Upper lobe of left lung (tissue), 6 donors: ENCODE data around the gene ATP2B2. TPM values are rescaled to one million over a fixed set of nuclear protein-coding genes. Genes with fewer than 3 reads are reported as not detected.

Experiments used
- ATAC-seq, 2 donors: fragments of 200-7000 bp; cut with Tn5 transposase; one replicate each; pipeline ENCODE4 v1.9.1; 2022; ENCODE audit warnings: mild to moderate bottlenecking in 2 of 2, moderate library complexity in 2 of 2; ENCODE audit not compliant: low FRiP score in 2 of 2
- DNase-seq, 2 donors: peaks; one replicate each; pipeline ENCODE4 v3.0.0-alpha.2; 2019 to 2020
- H3K27ac ChIP-seq, 4 donors: fragments of 200-600 bp; sonication (generic); one replicate each; pipeline ENCODE4 v1.5.1; 2016 to 2019
- H3K27me3 ChIP-seq, 4 donors: fragments of 200-600 bp; sonication (generic); one replicate each; pipeline ENCODE4 v1.5.1; 2017 to 2019
- H3K36me3 ChIP-seq, 4 donors: fragments of 200-600 bp; sonication (generic); one replicate each; pipeline ENCODE4 v1.5.1; 2016 to 2019
- H3K4me1 ChIP-seq, 4 donors: fragments of 200-600 bp; sonication (generic); one replicate each; pipeline ENCODE4 v1.5.1; 2018 to 2019
- H3K4me3 ChIP-seq, 4 donors: fragments of 200-600 bp; sonication (generic); one replicate each; pipeline ENCODE4 v1.5.1; 2017 to 2019; ENCODE audit warnings: mild to moderate bottlenecking in 2 of 4, moderate library complexity in 1 of 4
- H3K9me3 ChIP-seq, 4 donors: fragments of 200-600 bp; sonication (generic); one replicate each; pipeline ENCODE4 v1.5.1; 2018 to 2019
- CTCF ChIP-seq, 6 experiments: fragments of 450-650 bp in 4 of 6; fragments of 200-600 bp in 2 of 6; sonication (generic) in 2 of 6; IDR thresholded peaks; one replicate each; pipeline ENCODE4 v1.5.1; 2016 to 2019; ENCODE audit warnings: antibody characterized with exemption in 6 of 6
- EP300 ChIP-seq, 4 donors: sonication (generic); formaldehyde crosslinking; IDR thresholded peaks; one replicate each; pipeline ENCODE4 v1.5.1; 2017; ENCODE audit warnings: antibody characterized with exemption in 4 of 4, control low read depth in 2 of 4
- POLR2A ChIP-seq, 4 donors: fragments of 450-650 bp; IDR thresholded peaks; one replicate each; pipeline ENCODE4 v1.5.1; 2016 to 2017; ENCODE audit warnings: antibody characterized with exemption in 4 of 4, mild to moderate bottlenecking in 2 of 4
- POLR2AphosphoS5 ChIP-seq, 2 donors: sonication (generic); formaldehyde crosslinking; IDR thresholded peaks; one replicate each; pipeline ENCODE4 v1.5.1; 2017; ENCODE audit warnings: antibody characterized with exemption in 2 of 2
- WGBS, 2 donors: methylation state at CpG; one replicate each; pipeline ENCODE4 v1.1.5; 2017 to 2018; 5-methylcytosine and 5-hydroxymethylcytosine counted together
- total RNA-seq, 6 donors: library from RNA; depleted of rRNA in 4 of 6; stranded (reverse); fragments of >200 nt in 4 of 6; gene quantifications; one replicate each; pipeline versions ENCODE4 v1.1.0 to v1.2.1, GENCODE V29; 2016 to 2021
- donor health status: DM: no; HTN: no; CAD: no; lungs with moderate emphysema.
- donor health status: DM: no; HTN: yes; CAD: no; lungs with severe emphysema.

Gene ATP2B2
- total RNA-seq, 6 donors from 2014 or later = 0.13 to 0.30 TPM; not detected in 4

- H3K27ac ChIP-seq = no peak overlapping the region
- ATAC-seq (no peak), DNase-seq (no peak)
- H3K36me3 ChIP-seq = no peaks in the 10 kb centered on the region
- H3K9me3 ChIP-seq = peaks cover 0 to 4% (median 0%) of the 10 kb centered on the region in 4 donors
- H3K4me1 ChIP-seq = no peaks in the 10 kb centered on the region
- no peak for TF ChIP-seq CTCF (IDR thresholded peaks at IDR 0.05)
- TF ChIP-seq POLR2AphosphoS5 (IDR thresholded peaks at IDR 0.05) = no peak
- TF ChIP-seq EP300 (IDR thresholded peaks at IDR 0.05) = no peak
- no peak for TF ChIP-seq POLR2A (IDR thresholded peaks at IDR 0.05)
- H3K4me3 ChIP-seq = no peak overlapping the region
- H3K27me3 ChIP-seq = no peaks in the 10 kb centered on the region
- 90 to 95% methylated on average over 2 of the region's 2 CpGs for WGBS, 2 donors
Observed at GRCh38 chr3:10368512-10368911, 136.9 kb downstream of the ATP2B2 start.

- Histone ChIP-seq H3K36me3 (no peaks in the 10 kb centered on the region), H3K4me1 (no peaks in the 10 kb centered on the region), H3K9me3 (peaks cover 0 to 4% (median 0%) of the 10 kb centered on the region in 4 donors), H3K4me3 (no peak overlapping the region), H3K27me3 (no peaks in the 10 kb centered on the region), H3K27ac (no peak overlapping the region)
- peak in 1 of 2 donors; percentile 10 for ATAC-seq
- no peak for TF ChIP-seq EP300 (IDR thresholded peaks at IDR 0.05)
- TF ChIP-seq CTCF (IDR thresholded peaks at IDR 0.05) = no peak
- no peak for TF ChIP-seq POLR2A (IDR thresholded peaks at IDR 0.05)
- no peak for TF ChIP-seq POLR2AphosphoS5 (IDR thresholded peaks at IDR 0.05)
- WGBS, 2 donors = 82 to 93% methylated on average over 5 of the region's 5 CpGs
- DNase-seq = no peak
Observed at GRCh38 chr3:10367506-10367905, 137.9 kb downstream of the ATP2B2 start.

GRCh38 chr3:10366651-10367101 is 138.7 kb downstream of the ATP2B2 start:
- WGBS, 2 donors = 45 to 56% methylated on average over 7 of the region's 7 CpGs
- peak in 1 of 2 donors; percentile 79 for ATAC-seq

GRCh38 chr3:10365791-10366190 is 139.6 kb downstream of the ATP2B2 start:
- Histone ChIP-seq H3K4me1 (no peaks in the 10 kb centered on the region), H3K27me3 (no peaks in the 10 kb centered on the region), H3K36me3 (no peaks in the 10 kb centered on the region), H3K4me3 (no peak overlapping the region), H3K27ac (no peak overlapping the region), H3K9me3 (peaks cover 0 to 1% (median 0%) of the 10 kb centered on the region in 4 donors)
- ATAC-seq (no peak), DNase-seq (no peak)
- WGBS, 2 donors = 70 to 74% methylated on average over 6 of the region's 6 CpGs
- TF ChIP-seq EP300 (IDR thresholded peaks at IDR 0.05) (no peak), POLR2A (IDR thresholded peaks at IDR 0.05) (no peak), POLR2AphosphoS5 (IDR thresholded peaks at IDR 0.05) (no peak), CTCF (IDR thresholded peaks at IDR 0.05) (no peak)

More at GRCh38 chr3:10366651-10367101, 138.7 kb downstream of the ATP2B2 start:
- Histone ChIP-seq H3K4me3 (no peak overlapping the region), H3K9me3 (peaks cover 0 to 4% (median 0%) of the 10 kb centered on the region in 4 donors), H3K27me3 (no peaks in the 10 kb centered on the region), H3K36me3 (no peaks in the 10 kb centered on the region), H3K4me1 (no peaks in the 10 kb centered on the region), H3K27ac (no peak overlapping the region)
- TF ChIP-seq EP300 (IDR thresholded peaks at IDR 0.05) = no peak
- no peak for TF ChIP-seq CTCF (IDR thresholded peaks at IDR 0.05)
- no peak for TF ChIP-seq POLR2A (IDR thresholded peaks at IDR 0.05)
- no peak for TF ChIP-seq POLR2AphosphoS5 (IDR thresholded peaks at IDR 0.05)
- no peak for DNase-seq

GRCh38 chr3:10365316-10365715 is 140.1 kb downstream of the ATP2B2 start:
- Histone ChIP-seq H3K4me3 (no peak overlapping the region), H3K36me3 (no peaks in the 10 kb centered on the region), H3K9me3 (peaks cover 0 to 3% (median 0%) of the 10 kb centered on the region in 4 donors), H3K4me1 (no peaks in the 10 kb centered on the region), H3K27ac (no peak overlapping the region), H3K27me3 (no peaks in the 10 kb centered on the region)
- WGBS, 2 donors = 58 to 91% methylated on average over 5 to 6 of the region's 6 CpGs
- peak in 1 of 2 donors; percentile 34 for DNase-seq
- TF ChIP-seq POLR2AphosphoS5 (IDR thresholded peaks at IDR 0.05) (no peak), POLR2A (IDR thresholded peaks at IDR 0.05) (no peak), EP300 (IDR thresholded peaks at IDR 0.05) (no peak), CTCF (IDR thresholded peaks at IDR 0.05) (no peak)
- no peak for ATAC-seq
